K562 (cell line): Measurements from ENCODE around the gene TEP1. TPM values are rescaled to one million over a fixed set of nuclear protein-coding genes. Genes with fewer than 3 reads are reported as not detected.

Source experiments
- ATAC-seq: fragments of 200-7000 bp; cut with Tn5 transposase; 3 replicates; pipeline ENCODE4 v1.9.1; 2020; ENCODE audit warnings: moderate library complexity
- BruUV-seq: library from RNA; stranded (reverse); fragments of 400-500 nt; replicated peaks from 2 replicates; lab custom pipeline; 2021; lab: Mats Ljungman, UMichigan
- CTCF ChIA-PET: fragments of 300-600 bp; formaldehyde crosslinking; extraction: SDS; loops from one replicate; lab custom pipeline; 2021; ENCODE audit warnings: low intra/inter-chr PET ratio; lab: Yijun Ruan, JAX
- POLR2A ChIA-PET: fragments of 300-600, 350-650 bp; sonication (Branson Sonifier 250); formaldehyde crosslinking; extraction: SDS; loops from one replicate; lab custom pipeline; 2021; ENCODE audit warnings: antibody characterized with exemption, inconsistent platforms; lab: Yijun Ruan, JAX
- DNase-seq, 4 experiments: peaks; one replicate each; pipeline versions ENCODE4 v3.0.0 to v3.0.0-alpha.2; 2011 to 2018; ENCODE audit warnings: low spot score in 3 of 4, mixed read lengths in 3 of 4; ENCODE audit errors: extremely low read depth in 1 of 4
- FAIRE-seq: peaks from 2 replicates; lab custom pipeline; 2011; peaks lifted over from hg19 to GRCh38; lab: Jason Lieb, UNC
- H2AFZ ChIP-seq: 2 replicates; pipeline ENCODE4 v1.6.0; 2011; ENCODE audit warnings: low read depth, low read length, control low read depth, inconsistent platforms
- H3K27ac ChIP-seq: fragments of 200-600 bp; 3 replicates; pipeline ENCODE4 v1.8.0; 2011; ENCODE audit warnings: low read depth, mild to moderate bottlenecking, control low read depth, inconsistent platforms, low read length, moderate library complexity, mixed read lengths; ENCODE audit errors: extremely low read depth
- H3K27me3 ChIP-seq, 2 experiments: fragments of 300-600 bp in 1 of 2; 2 replicates in 1 of 2; 3 replicates in 1 of 2; pipeline versions ENCODE4 v1.6.0 to v1.8.0; 2011; ENCODE audit warnings: inconsistent platforms in 2 of 2, low read length in 2 of 2, mild to moderate bottlenecking in 1 of 2, mixed read lengths in 1 of 2, moderate library complexity in 1 of 2; ENCODE audit not compliant: control insufficient read depth in 2 of 2, insufficient read depth in 2 of 2
- H3K36me3 ChIP-seq: fragments of 300-600 bp; 3 replicates; pipeline ENCODE4 v1.8.0; 2011; ENCODE audit warnings: mild to moderate bottlenecking, low read length, inconsistent platforms; ENCODE audit not compliant: control insufficient read depth, insufficient read depth
- H3K4me1 ChIP-seq, 2 experiments: fragments of 200-600 bp in 1 of 2; replicated peaks in 1 of 2; 2 replicates in 1 of 2; 3 replicates in 1 of 2; pipeline versions ENCODE4 v1.5.1 to v1.8.0; 2011; ENCODE audit warnings: inconsistent platforms in 2 of 2, low read length in 2 of 2, mild to moderate bottlenecking in 1 of 2, mixed read lengths in 1 of 2, moderate library complexity in 1 of 2; ENCODE audit not compliant: control insufficient read depth in 2 of 2, insufficient read depth in 2 of 2
- H3K4me2 ChIP-seq: 2 replicates; pipeline ENCODE4 v1.6.1; 2011; ENCODE audit warnings: low read length, control low read depth, inconsistent platforms, mixed read lengths; ENCODE audit not compliant: insufficient read depth
- H3K4me3 ChIP-seq: fragments of 200-600 bp; sonication (generic), shearing (Covaris generic); 2 replicates; pipeline ENCODE4 v1.5.1; 2016; ENCODE audit warnings: control low read depth, inconsistent platforms
- H3K79me2 ChIP-seq: fragments of 200-600 bp; 3 replicates; pipeline ENCODE4 v1.8.0; 2011; ENCODE audit warnings: low read length, inconsistent platforms; ENCODE audit not compliant: control insufficient read depth, insufficient read depth
- H3K9ac ChIP-seq, 2 experiments: 2 replicates each; pipeline versions ENCODE4 v1.6.0 to v1.6.1; 2011; ENCODE audit warnings: low read depth in 2 of 2, low read length in 2 of 2, control low read depth in 1 of 2, inconsistent platforms in 1 of 2, mild to moderate bottlenecking in 1 of 2, mixed read lengths in 1 of 2; ENCODE audit not compliant: insufficient read depth in 1 of 2
- H3K9me1 ChIP-seq: one replicate; pipeline ENCODE4 v1.6.0; 2011; ENCODE audit warnings: inconsistent platforms, mild to moderate bottlenecking, low read length, moderate library complexity; ENCODE audit not compliant: control insufficient read depth, insufficient read depth
- H3K9me3 ChIP-seq: replicated peaks from 2 replicates; pipeline ENCODE4 v1.5.1; 2011; ENCODE audit warnings: low read depth, low read length, inconsistent platforms; ENCODE audit not compliant: control insufficient read depth, insufficient read depth
- H4K20me1 ChIP-seq: replicated peaks from 2 replicates; pipeline ENCODE4 v1.6.1; 2011; ENCODE audit warnings: low read length, inconsistent platforms, mixed read lengths; ENCODE audit not compliant: control insufficient read depth, insufficient read depth
- ARID2 ChIP-seq: fragments of 450-650 bp; IDR thresholded peaks from 2 replicates; pipeline ENCODE4 v1.6.1; 2017; ENCODE audit warnings: antibody characterized with exemption, mild to moderate bottlenecking
- BCL6 ChIP-seq: fragments of 250-450 bp; sonication (Bioruptor Pico); IDR thresholded peaks from 2 replicates; pipeline ENCODE4 v1.4.0; 2020
- E2F3 ChIP-seq: fragments of 250-450 bp; sonication (Bioruptor Pico); IDR thresholded peaks from 2 replicates; pipeline ENCODE4 v1.4.0; 2020; ENCODE audit warnings: mild to moderate bottlenecking
- FIP1L1 ChIP-seq: fragments of 200-400 bp; formaldehyde crosslinking; IDR thresholded peaks from 2 replicates; pipeline ENCODE4 v1.6.1; 2018; ENCODE audit warnings: mild to moderate bottlenecking, low read depth, low read length; ENCODE audit not compliant: poor library complexity, severe bottlenecking
- GTF2E2 ChIP-seq: fragments of 200-800 bp; sonication (Bioruptor generic); IDR thresholded peaks from 2 replicates; pipeline ENCODE4 v1.6.1; 2016; ENCODE audit warnings: missing genetic modification characterization, missing compliant biosample characterization
- HDAC6 ChIP-seq: IDR thresholded peaks from 2 replicates; pipeline ENCODE4 v1.6.1; 2012; ENCODE audit warnings: low read depth, mild to moderate bottlenecking, control low read depth, inconsistent platforms, low read length, moderate library complexity
- KDM4B ChIP-seq, 2 experiments: fragments of 450-650 bp in 1 of 2; sonication (generic) in 1 of 2; IDR thresholded peaks; 2 replicates each; pipeline ENCODE4 v1.6.1; 2016 to 2017; ENCODE audit warnings: borderline replicate concordance in 2 of 2, antibody characterized with exemption in 1 of 2, low read depth in 1 of 2, mild to moderate bottlenecking in 1 of 2
- NFYB ChIP-seq: IDR thresholded peaks from 2 replicates; pipeline ENCODE4 v1.6.1; 2011; ENCODE audit warnings: mild to moderate bottlenecking, moderate library complexity; ENCODE audit not compliant: insufficient read length; ENCODE audit errors: extremely low read depth
- PML ChIP-seq: IDR thresholded peaks from 2 replicates; pipeline ENCODE4 v1.6.1; 2012; ENCODE audit warnings: low read length, inconsistent platforms
- RBBP5 ChIP-seq: fragments of 200-600 bp; sonication (generic); IDR thresholded peaks from 2 replicates; pipeline ENCODE4 v1.6.1; 2012; ENCODE audit warnings: borderline replicate concordance, mild to moderate bottlenecking, low read length, control low read depth, inconsistent platforms; ENCODE audit not compliant: insufficient read depth, poor library complexity, severe bottlenecking
- SETDB1 ChIP-seq: IDR thresholded peaks from one replicate; pipeline ENCODE4 v1.6.1; 2012; ENCODE audit warnings: low read length, control low read depth, inconsistent platforms
- SUPT5H ChIP-seq: fragments of 450-650 bp; IDR thresholded peaks from 2 replicates; pipeline ENCODE4 v1.6.1; 2016
- TAL1 ChIP-seq: fragments of 450-650 bp; IDR thresholded peaks from 2 replicates; pipeline ENCODE4 v1.6.1; 2016; ENCODE audit warnings: mild to moderate bottlenecking
- U2AF1 ChIP-seq: fragments of 200-400 bp; formaldehyde crosslinking; optimal IDR thresholded peaks from 2 replicates; pipeline ENCODE3; 2017; ENCODE audit warnings: mild to moderate bottlenecking, low read depth, low read length, moderate library complexity
- WGBS: fragments of 100-300 bp; shearing (Covaris generic); methylation state at CpG from one replicate; pipeline ENCODE4 v1.1.6; 2016; ENCODE audit warnings: low coverage, mixed read lengths; ENCODE audit not compliant: insufficient coverage; ENCODE audit errors: missing lambda C conversion rate; 5-methylcytosine and 5-hydroxymethylcytosine counted together
- in situ Hi-C: fragments of 300-500 bp; cut with MboI; formaldehyde crosslinking; loops from 4 replicates; pipeline ENCODE4 v1.15.0; 2018; ENCODE audit warnings: inconsistent platforms, mixed read lengths
- intact Hi-C: fragments of 100-400 bp; cut with micrococcal nuclease; formaldehyde crosslinking; loops from 2 replicates; pipeline ENCODE4 v1.14.2; 2022
- polyA plus RNA-seq, 8 experiments: library from polyadenylated mRNA; depleted of rRNA in 4 of 8; stranded (reverse) in 5 of 8; unstranded in 3 of 8; fragments of >200 nt; fragmentation: Nextera tagmentation in 2 of 8; fragmentation: Illumina TruSeq in 1 of 8; extraction: Ambion mirVana in 2 of 8; extraction: Trizol in 1 of 8; gene quantifications; 2 replicates each; pipeline versions ENCODE4 v1.2.1 to v1.2.3, GENCODE V29; 2011 to 2014; ENCODE audit warnings: inconsistent platforms in 1 of 8, missing spikeins in 1 of 8
- total RNA-seq, 7 experiments: library from RNA; depleted of rRNA in 6 of 7; stranded (reverse); fragments of >200 nt in 6 of 7; fragmentation: Illumina TruSeq in 2 of 7; extraction: Trizol in 2 of 7; gene quantifications; 2 replicates each; pipeline versions ENCODE4 v1.2.1 to v1.2.3, GENCODE V29; 2011 to 2021; ENCODE audit warnings: low replicate concordance in 1 of 7
- TF ChIP-seq, protein P1 (sequence below), 2 experiments: IDR thresholded peaks in 1 of 2; conservative IDR thresholded peaks in 1 of 2; 2 replicates each; pipeline ENCODE4 v1.6.1; 2016; ENCODE audit warnings: low read depth in 2 of 2, mild to moderate bottlenecking in 1 of 2, missing compliant biosample characterization in 1 of 2, missing genetic modification characterization in 1 of 2, moderate library complexity in 1 of 2
- TF ChIP-seq, protein P2 (sequence below): IDR thresholded peaks from 3 replicates; pipeline ENCODE4 v1.6.1; 2011; ENCODE audit warnings: borderline replicate concordance, mild to moderate bottlenecking, moderate library complexity; ENCODE audit not compliant: insufficient read length; ENCODE audit errors: extremely low read depth

The TEP1 gene
- total and polyA plus RNA-seq, 9 of the 15 experiments (the other 6 are each of a cell fraction or from before 2014, with no cell fraction given): 1.0 to 12.2 (median 7.1) TPM

DNA sequence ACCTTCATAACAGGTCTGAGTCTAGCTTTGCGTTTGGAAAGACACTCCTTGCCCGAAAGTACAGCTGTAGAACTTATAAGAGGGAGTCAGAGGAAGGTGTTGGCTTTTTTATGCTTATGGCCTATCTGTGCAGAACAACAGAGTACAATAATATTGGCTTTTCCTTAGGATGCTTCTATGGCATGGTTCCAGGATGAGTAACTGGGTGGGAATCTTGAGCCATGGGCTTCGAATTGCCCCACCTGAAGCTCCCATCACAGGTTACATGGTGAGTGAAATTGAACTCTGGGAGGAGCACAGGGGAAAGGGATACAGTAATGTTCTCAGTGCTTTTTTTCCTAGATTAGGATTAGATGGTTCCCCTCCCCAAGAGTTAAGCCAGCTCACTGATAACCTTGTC, 56.9 kb downstream of the TEP1 start:
- in situ Hi-C loops (no loop called here), intact Hi-C loops (no loop called here)
- TF ChIP-seq SUPT5H (no peak), FIP1L1 (no peak), BCL6 (no peak), U2AF1 (no peak), TAL1 (no peak), NFYB (no peak), HDAC6 (no peak), ARID2 (no peak), E2F3 (no peak), GTF2E2 (tag) (no peak), RBBP5 (no peak), PML (no peak), SETDB1 (no peak), KDM4B (IDR thresholded peaks at IDR 0.05; ENCODE audit: borderline replicate concordance in 2 of 2, low read depth in 1 of 2) (no peak)
- TF ChIP-seq, protein P1, sequence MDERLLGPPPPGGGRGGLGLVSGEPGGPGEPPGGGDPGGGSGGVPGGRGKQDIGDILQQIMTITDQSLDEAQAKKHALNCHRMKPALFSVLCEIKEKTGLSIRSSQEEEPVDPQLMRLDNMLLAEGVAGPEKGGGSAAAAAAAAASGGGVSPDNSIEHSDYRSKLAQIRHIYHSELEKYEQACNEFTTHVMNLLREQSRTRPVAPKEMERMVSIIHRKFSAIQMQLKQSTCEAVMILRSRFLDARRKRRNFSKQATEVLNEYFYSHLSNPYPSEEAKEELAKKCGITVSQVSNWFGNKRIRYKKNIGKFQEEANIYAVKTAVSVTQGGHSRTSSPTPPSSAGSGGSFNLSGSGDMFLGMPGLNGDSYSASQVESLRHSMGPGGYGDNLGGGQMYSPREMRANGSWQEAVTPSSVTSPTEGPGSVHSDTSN (CRISPR knock-in tag; IDR thresholded peaks at IDR 0.05; ENCODE audit: low read depth): no peak
- TF ChIP-seq, protein P1 (tag; conservative IDR thresholded peaks at IDR 0.05; ENCODE audit: low read depth): no peak
- TF ChIP-seq, protein P2, sequence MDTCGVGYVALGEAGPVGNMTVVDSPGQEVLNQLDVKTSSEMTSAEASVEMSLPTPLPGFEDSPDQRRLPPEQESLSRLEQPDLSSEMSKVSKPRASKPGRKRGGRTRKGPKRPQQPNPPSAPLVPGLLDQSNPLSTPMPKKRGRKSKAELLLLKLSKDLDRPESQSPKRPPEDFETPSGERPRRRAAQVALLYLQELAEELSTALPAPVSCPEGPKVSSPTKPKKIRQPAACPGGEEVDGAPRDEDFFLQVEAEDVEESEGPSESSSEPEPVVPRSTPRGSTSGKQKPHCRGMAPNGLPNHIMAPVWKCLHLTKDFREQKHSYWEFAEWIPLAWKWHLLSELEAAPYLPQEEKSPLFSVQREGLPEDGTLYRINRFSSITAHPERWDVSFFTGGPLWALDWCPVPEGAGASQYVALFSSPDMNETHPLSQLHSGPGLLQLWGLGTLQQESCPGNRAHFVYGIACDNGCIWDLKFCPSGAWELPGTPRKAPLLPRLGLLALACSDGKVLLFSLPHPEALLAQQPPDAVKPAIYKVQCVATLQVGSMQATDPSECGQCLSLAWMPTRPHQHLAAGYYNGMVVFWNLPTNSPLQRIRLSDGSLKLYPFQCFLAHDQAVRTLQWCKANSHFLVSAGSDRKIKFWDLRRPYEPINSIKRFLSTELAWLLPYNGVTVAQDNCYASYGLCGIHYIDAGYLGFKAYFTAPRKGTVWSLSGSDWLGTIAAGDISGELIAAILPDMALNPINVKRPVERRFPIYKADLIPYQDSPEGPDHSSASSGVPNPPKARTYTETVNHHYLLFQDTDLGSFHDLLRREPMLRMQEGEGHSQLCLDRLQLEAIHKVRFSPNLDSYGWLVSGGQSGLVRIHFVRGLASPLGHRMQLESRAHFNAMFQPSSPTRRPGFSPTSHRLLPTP: no peak
- H3K79me2 ChIP-seq: no peaks in the 10 kb centered on the region
- no peak overlapping the region for H3K9ac ChIP-seq
- no peaks in the 10 kb centered on the region for H3K9me3 ChIP-seq
- no peaks in the 10 kb centered on the region for H3K9me1 ChIP-seq
- no peak overlapping the region for H2AFZ ChIP-seq
- CTCF ChIA-PET: no interaction called here
- ATAC-seq: no peak
- no peak overlapping the region for H3K4me3 ChIP-seq
- H3K36me3 ChIP-seq: peaks cover 72% of the 10 kb centered on the region
- WGBS: 91% methylated on average over 3 of the region's 3 CpGs
- no peak for FAIRE-seq
- no peak for DNase-seq
- POLR2A ChIA-PET: interaction anchor here (5.1 kb wide), 1 partner anchor 13 kb away, joined by 19 read pairs; the partner anchor contains the start of gene PARP2
- H3K27me3 ChIP-seq: no peaks in the 10 kb centered on the region
- H3K27ac ChIP-seq: no peak overlapping the region
- no TSS peak for BruUV-seq
- no peaks in the 10 kb centered on the region for H3K4me1 ChIP-seq
- H3K4me2 ChIP-seq: no peak overlapping the region
- H4K20me1 ChIP-seq: no peaks in the 10 kb centered on the region
